ENCODE measurements around the gene GABPA.

The GABPA gene

DNA sequence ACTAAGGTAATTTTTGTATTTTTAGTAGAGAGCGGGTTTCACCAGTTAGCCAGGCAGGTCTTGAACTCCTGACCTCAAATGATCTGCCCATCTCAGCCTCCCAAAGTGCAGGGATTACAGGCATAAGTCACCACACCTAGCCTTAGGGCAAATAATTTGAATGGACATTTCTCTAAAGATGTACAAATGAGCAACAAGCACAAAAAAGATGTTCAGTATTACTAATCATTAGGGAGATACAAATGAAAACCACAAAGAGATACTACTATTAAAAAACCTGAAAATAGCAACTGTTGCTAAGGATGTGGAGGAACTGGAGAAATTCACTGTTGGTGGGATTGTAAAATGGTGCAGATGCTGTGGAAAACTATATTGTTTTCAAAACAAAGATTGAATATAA, 79.1 kb downstream of the GABPA start:
- DNase-seq = no peak

DNA sequence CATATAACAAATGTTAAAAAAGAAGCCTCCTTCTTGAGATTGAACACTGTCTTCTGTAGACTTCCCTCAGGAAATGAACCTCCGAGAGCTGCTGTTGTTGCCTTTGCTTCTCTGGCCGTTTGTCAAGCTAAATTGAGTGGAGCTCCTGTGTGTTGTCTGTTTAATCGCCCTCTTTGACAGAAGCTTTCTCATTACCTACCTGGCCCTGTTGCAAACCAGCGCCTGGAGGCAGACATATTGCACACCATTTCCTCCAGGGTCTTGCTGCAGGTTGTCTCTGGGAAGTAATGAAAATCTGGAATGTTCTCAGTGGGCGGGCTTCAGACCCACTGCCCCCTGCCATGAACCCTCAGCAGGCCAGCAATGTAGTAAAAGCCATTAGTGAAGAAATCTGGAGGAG, 83.3 kb downstream of the GABPA start:
- no peak for DNase-seq

GRCh38 chr21:25818551-25818950, 83.8 kb downstream of the GABPA start:
- DNase-seq = no peak

Measured in NCI-H2107 (cell line).